HG03558 (cell line): ENCODE results near the gene PKDREJ.
"Not testable (repeated sequence)": the region's sequence is repeated elsewhere in the genome, so short reads cannot be mapped to it uniquely, and the experiment has no call there.

ENCODE experiments used
- ATAC-seq: cut with Tn5 transposase; IDR thresholded peaks from one replicate; pipeline ENCODE4 v1.9.1; 2021; ENCODE audit warnings: moderate number of reproducible peaks; ENCODE audit not compliant: unreplicated experiment; ENCODE audit errors: extremely low read depth

Gene PKDREJ

GRCh38 chr22:46263216-46263590, at the start of gene PKDREJ:
PKDREJ (minus strand) TSS chr22:46263343; CDS start chr22:46263322, 21 bp downstream.
- ATAC-seq, result no peak

- ATAC-seq, result not testable (repeated sequence)
Measured at GRCh38 chr22:46312848-46313247, 49.7 kb upstream of the PKDREJ start.

- no peak for ATAC-seq
Measured at GRCh38 chr22:46312056-46312455, 48.9 kb upstream of the PKDREJ start.

- ATAC-seq, result no peak
Measured at GRCh38 chr22:46309526-46310085, 46.5 kb upstream of the PKDREJ start.

- no peak for ATAC-seq
Measured at GRCh38 chr22:46308283-46308988, 45.3 kb upstream of the PKDREJ start.

GRCh38 chr22:46303347-46303965, 40.3 kb upstream of the PKDREJ start:
- ATAC-seq, result no peak

- ATAC-seq, result no peak
Measured at GRCh38 chr22:46300491-46300890, 37.3 kb upstream of the PKDREJ start.

- no peak for ATAC-seq
Measured at GRCh38 chr22:46299101-46299500, 36.0 kb upstream of the PKDREJ start.

GRCh38 chr22:46297151-46297812, 34.1 kb upstream of the PKDREJ start:
- ATAC-seq, result no peak

- ATAC-seq, result peak; percentile 72
Measured at GRCh38 chr22:46296257-46297150, 33.4 kb upstream of the PKDREJ start, which contains the start of gene GTSE1. GTSE1 (plus strand) TSS chr22:46296870; CDS start chr22:46297401, 531 bp downstream.

GRCh38 chr22:46295277-46295971, 32.3 kb upstream of the PKDREJ start:
- ATAC-seq, result no peak

GRCh38 chr22:46294784-46295183, 31.6 kb upstream of the PKDREJ start:
- ATAC-seq, result no peak

GRCh38 chr22:46293577-46294260, 30.6 kb upstream of the PKDREJ start:
- no peak for ATAC-seq

- no peak for ATAC-seq
Measured at GRCh38 chr22:46292732-46293131, 29.6 kb upstream of the PKDREJ start.

GRCh38 chr22:46292173-46292572, 29.0 kb upstream of the PKDREJ start:
- no peak for ATAC-seq

GRCh38 chr22:46290843-46291785, 28.0 kb upstream of the PKDREJ start:
- no peak for ATAC-seq

- no peak for ATAC-seq
Measured at GRCh38 chr22:46290121-46290842, 27.1 kb upstream of the PKDREJ start.
